Activated T-cell treated with anti-CD3 and anti-CD28 coated beads, Interleukin-2, amount 50 U/mL, for 72 hours (primary cell): ENCODE data around the gene ZNF488. TPM values are rescaled to one million over a fixed set of nuclear protein-coding genes. Genes with fewer than 3 reads are reported as not detected.

ENCODE experiments used
- ATAC-seq, 2 donors: fragments of 150-1000 bp; cut with Tn5 transposase; replicated peaks in 1 of 2; 2 replicates each; pipeline ENCODE4 v1.10.0; 2021; ENCODE audit warnings: moderate library complexity in 2 of 2, mild to moderate bottlenecking in 1 of 2
- DNase-seq, 2 donors: peaks; one replicate each; pipeline ENCODE4 v3.0.0; 2021 to 2022; ENCODE audit warnings: mixed read lengths in 1 of 2
- H3K27ac Mint-ChIP-seq: one replicate; pipeline ENCODE4 v1.8.0; 2022; ENCODE audit warnings: mild to moderate bottlenecking, moderate library complexity, mixed read lengths
- H3K27me3 Mint-ChIP-seq: one replicate; pipeline ENCODE4 v1.8.0; 2022; ENCODE audit warnings: low read depth, mixed read lengths
- H3K36me3 Mint-ChIP-seq, 2 donors: one replicate each; pipeline ENCODE4 v1.8.0; 2022; ENCODE audit warnings: mixed read lengths in 2 of 2, mild to moderate bottlenecking in 1 of 2; ENCODE audit not compliant: insufficient read depth in 2 of 2
- H3K4me1 Mint-ChIP-seq: one replicate; pipeline ENCODE4 v1.8.0; 2022; ENCODE audit warnings: low read depth, mixed read lengths
- H3K4me3 Mint-ChIP-seq, 2 donors: one replicate each; pipeline ENCODE4 v1.8.0; 2022; ENCODE audit warnings: mild to moderate bottlenecking in 2 of 2, mixed read lengths in 2 of 2, moderate library complexity in 2 of 2
- H3K9me3 Mint-ChIP-seq, 2 donors: one replicate each; pipeline ENCODE4 v1.8.0; 2022; ENCODE audit warnings: mixed read lengths in 2 of 2
- total RNA-seq, 2 donors: library from RNA; stranded (reverse); gene quantifications; one replicate each; pipeline ENCODE4 v1.2.3, GENCODE V29; 2022

The ZNF488 gene
- total RNA-seq, 2 donors from 2014 or later = 0.36 to 0.46 TPM

DNA sequence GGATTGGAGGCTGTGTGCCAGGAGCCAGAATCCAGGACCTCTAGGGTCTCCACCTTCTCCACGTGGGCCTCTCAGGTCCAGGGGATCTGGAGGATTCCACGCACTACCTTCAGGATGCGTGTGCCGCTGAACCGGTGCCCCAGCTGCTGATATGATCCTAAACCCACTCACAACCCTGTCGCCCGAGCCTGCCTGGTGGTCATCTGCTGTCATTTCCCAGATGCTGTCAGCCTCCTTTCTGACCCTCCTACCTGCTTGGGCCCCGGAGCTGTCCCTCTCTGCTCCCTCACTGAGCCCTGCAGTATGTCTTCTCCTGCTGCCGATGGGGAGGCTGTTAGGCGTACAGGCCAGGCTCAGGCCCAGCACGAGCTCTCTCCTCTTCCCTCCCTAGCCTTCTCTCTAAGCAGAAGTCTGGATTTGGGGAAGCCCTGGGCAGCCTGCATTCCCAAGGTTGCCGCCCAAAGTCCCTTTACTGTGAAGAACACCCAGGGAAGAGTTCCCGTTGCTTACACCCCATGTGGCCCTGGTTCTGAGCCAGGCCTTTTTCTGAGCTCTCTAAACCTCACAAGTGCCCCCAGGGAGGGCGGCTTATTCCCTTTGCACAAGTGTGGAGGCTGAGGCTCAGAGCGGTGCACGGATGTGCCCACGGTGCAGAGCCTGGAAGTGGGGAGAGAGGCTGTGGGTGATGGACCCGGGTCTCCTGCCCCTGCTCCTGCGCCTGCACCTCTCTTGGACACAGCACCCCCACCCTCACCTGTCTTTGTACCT lies 30.8 kb upstream of the ZNF488 start:
- Mint-ChIP-seq H3K27me3 (no peaks in the 10 kb centered on the region), H3K27ac (no peak overlapping the region), H3K4me3 (no peak overlapping the region), H3K36me3 (no peaks in the 10 kb centered on the region), H3K9me3 (no peaks in the 10 kb centered on the region), H3K4me1 (no peaks in the 10 kb centered on the region)
- ATAC-seq (peak in 1 of 2 donors; percentile 10), DNase-seq (no peak)

DNA sequence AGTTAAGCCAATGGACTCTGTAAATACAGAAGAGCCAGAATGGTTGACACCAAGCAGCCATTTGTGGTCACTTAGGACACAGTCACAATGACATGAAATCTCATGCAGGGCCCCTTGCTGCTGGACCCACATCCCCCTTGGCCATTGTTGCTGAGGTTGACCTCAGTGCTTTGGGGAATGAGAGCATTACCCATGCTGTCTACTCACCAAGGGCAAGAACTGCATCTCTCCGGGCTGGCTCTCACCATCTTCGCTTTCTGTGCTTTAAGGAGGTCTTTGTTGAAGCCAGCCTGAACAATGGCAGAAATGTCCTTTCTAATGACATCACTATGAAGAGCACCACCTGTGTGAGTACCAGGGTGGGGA lies 30.1 kb upstream of the ZNF488 start:
- no peaks in the 10 kb centered on the region for H3K9me3 Mint-ChIP-seq
- no peaks in the 10 kb centered on the region for H3K36me3 Mint-ChIP-seq
- no peak overlapping the region for H3K4me3 Mint-ChIP-seq
- no peak for DNase-seq
- no peak overlapping the region for H3K27ac Mint-ChIP-seq
- H3K4me1 Mint-ChIP-seq = no peaks in the 10 kb centered on the region
- ATAC-seq = no peak
- H3K27me3 Mint-ChIP-seq = no peaks in the 10 kb centered on the region

DNA sequence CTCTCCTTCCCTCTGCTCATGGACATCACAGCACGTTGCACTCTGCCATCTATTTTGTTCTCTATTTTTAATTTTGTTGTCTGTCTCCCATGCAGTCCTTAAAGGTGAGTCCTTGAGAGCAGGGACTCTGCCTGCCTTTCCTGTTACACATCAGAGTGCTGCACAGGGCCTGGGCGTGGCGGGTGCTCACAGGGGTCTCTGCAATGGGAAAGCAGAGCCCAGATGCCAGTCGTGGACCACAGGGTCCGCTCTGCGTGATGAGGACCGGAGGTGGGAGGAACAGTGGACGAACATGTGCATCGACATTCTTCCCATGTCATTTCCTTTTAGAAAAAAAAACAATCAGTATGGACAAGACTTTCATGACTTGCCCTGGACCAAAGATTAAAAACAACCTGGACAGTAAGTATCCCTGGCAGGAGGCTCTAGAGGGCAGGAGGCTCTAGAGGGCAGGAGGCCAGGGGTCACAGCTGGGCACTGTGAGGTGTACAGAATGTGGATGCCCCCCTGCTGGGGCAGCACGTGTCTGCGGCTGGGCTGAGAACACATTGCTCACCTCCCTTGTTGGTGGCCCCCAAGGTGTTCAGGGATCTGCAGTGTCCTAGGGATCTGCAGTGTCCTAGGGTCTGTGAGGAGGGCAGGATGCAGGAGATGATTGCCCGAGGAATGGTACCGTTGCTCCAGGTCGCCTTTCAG lies 29.6 kb upstream of the ZNF488 start:
- Mint-ChIP-seq H3K9me3 (no peaks in the 10 kb centered on the region), H3K36me3 (no peaks in the 10 kb centered on the region), H3K4me1 (no peaks in the 10 kb centered on the region), H3K4me3 (no peak overlapping the region), H3K27ac (no peak overlapping the region), H3K27me3 (no peaks in the 10 kb centered on the region)
- no peak for DNase-seq
- no peak for ATAC-seq

DNA sequence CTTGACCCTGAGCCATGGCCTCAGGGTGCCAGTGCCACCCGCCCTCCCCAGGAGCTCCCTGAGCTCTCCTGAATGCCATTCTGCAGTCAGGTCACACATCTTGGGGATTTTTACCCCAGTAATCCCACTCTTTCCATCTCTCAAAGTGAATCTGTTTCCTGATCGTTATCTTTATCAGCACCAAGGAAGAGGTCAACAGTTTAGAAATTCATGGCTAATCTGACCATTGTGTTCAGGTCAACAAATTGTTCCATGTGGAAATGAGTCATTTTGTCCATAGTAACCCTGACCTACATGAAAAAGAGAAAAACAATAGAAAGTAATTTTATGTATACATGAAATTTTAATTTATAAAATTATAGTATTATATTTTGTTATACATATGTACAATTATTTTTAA lies 28.8 kb upstream of the ZNF488 start:
- DNase-seq (no peak), ATAC-seq (no peak)
- Mint-ChIP-seq H3K4me3 (no peak overlapping the region), H3K9me3 (no peaks in the 10 kb centered on the region), H3K27me3 (no peaks in the 10 kb centered on the region), H3K27ac (no peak overlapping the region), H3K4me1 (no peaks in the 10 kb centered on the region), H3K36me3 (no peaks in the 10 kb centered on the region)

DNA sequence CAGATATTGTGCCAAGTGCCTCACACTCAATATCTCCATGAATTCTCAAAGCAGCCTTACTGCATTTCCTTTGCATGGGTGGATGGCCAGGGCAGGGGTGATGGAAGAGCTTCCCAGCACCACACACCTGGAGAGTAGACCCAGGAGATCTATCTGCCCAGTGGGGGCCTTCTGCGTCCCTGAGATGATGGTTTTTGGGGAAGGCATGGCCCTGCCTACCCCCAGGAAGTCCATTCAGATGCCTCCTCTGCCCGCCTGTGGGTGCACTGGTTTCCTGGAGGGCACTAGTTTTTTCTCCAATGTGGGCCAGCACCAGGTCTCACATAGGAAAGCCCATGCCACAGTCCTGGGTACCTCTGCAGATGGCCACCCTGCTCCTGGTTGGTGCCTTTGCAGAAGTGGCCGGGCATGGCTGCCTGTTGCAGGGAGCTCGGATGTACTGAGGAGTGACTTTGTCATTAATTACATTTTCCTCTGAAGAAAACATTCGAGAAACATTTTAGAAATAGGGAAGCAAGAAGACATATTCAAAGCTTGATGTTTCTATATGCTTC lies 28.2 kb upstream of the ZNF488 start:
- Mint-ChIP-seq H3K27ac (no peak overlapping the region), H3K9me3 (no peaks in the 10 kb centered on the region), H3K27me3 (no peaks in the 10 kb centered on the region), H3K4me3 (no peak overlapping the region), H3K36me3 (no peaks in the 10 kb centered on the region), H3K4me1 (no peaks in the 10 kb centered on the region)
- DNase-seq = no peak
- ATAC-seq = no peak

DNA sequence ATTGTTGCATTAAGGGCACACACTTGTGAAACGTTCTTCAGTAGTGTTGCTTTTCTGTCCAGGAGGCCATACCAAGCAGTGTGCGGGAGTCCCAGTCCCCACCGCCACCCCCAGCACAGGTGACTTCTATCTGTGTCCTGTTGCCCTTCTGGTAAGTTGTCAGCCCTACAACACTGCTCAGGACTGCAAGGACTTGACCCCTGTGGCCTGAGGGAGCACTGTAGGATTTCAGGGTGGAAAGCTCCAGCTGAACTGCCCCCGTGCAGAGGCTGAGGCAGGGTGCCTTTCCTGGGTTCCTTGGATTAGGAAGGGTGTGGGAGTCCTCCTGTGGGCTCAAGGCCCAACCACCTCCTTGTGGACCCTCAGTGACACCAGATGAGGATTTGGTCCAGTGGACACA lies 26.8 kb upstream of the ZNF488 start:
- no peak for DNase-seq
- H3K36me3 Mint-ChIP-seq = no peaks in the 10 kb centered on the region
- H3K27me3 Mint-ChIP-seq = no peaks in the 10 kb centered on the region
- no peak for ATAC-seq
- H3K9me3 Mint-ChIP-seq = no peaks in the 10 kb centered on the region
- no peak overlapping the region for H3K27ac Mint-ChIP-seq
- no peaks in the 10 kb centered on the region for H3K4me1 Mint-ChIP-seq
- no peak overlapping the region for H3K4me3 Mint-ChIP-seq

DNA sequence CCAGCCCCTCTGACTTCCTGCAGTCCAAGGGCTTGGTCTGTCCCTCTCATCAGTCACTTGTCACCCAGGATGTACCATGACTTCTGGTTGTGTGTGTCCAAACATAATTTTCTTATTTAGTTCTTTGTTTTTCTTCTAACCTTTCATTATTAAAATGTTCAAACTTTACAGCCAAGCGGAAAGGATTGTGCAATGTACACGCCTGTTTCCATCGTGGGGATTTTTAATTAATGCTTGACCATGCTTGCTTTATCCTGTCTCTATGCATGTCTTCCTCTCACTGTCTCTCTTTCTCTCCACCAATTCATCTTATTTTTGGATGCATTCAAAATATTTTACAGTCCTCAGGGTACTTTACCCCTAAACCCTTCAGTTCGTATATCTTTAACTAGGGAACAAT lies 26.2 kb upstream of the ZNF488 start:
- Mint-ChIP-seq H3K9me3 (no peaks in the 10 kb centered on the region), H3K4me1 (no peaks in the 10 kb centered on the region), H3K27me3 (no peaks in the 10 kb centered on the region), H3K27ac (no peak overlapping the region), H3K36me3 (no peaks in the 10 kb centered on the region), H3K4me3 (no peak overlapping the region)
- ATAC-seq (no peak), DNase-seq (no peak)

DNA sequence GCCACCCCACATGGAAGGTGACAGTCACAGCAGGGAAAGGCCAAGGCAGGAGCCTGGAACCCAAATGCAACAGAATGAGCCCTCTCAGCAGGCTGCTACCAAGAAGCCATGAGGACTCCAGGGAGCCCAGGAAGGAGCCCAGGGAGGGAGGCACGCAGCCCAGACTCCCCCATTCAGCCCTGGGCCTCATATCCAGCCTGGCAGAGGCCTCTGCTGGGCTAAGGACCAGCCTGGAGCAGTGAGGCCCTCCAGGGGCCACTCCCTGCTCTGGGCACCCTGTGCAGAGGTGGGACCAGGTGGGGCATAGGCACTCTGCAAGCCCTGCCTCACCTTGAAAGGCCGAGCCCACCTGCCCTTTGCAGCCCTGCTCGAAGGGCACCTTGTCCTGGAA lies 25.8 kb upstream of the ZNF488 start:
- ATAC-seq = no peak
- no peaks in the 10 kb centered on the region for H3K36me3 Mint-ChIP-seq

DNA sequence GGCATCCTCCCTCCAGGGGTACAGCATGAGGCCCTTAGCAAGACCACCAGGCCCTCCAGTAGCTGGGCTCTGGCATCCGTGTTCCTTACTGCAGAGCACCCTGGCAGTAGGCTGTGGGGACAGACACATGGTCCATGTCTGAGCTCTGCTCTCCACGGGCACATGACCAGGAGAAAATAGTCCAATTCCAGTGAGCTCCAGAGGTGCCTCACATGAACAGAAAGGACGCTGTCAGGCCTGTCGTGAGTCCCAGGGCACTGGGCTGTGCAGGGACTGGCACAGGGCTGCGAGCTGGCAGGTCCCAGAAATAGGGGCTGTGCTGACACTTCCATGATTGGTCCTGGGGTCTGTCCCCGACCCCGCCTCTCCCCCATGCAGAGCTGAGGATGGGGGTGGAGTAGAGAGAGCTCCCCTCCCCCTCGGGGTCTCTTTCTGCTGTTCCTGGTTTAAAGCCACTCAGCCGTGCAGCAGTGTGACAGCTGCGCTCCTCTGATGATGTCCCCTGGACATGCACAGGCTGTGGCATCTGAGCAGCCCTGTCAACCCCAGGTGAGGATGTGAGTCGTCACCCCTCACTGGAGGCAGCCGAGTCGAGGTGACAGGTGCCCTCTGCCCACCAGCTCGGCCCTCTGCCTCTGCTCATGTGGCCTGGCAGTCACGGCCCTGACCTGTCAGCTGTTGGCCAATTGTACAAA lies 25.2 kb upstream of the ZNF488 start:
- H3K36me3 Mint-ChIP-seq = no peaks in the 10 kb centered on the region
- H3K9me3 Mint-ChIP-seq = no peaks in the 10 kb centered on the region
- H3K27me3 Mint-ChIP-seq = no peaks in the 10 kb centered on the region
- no peak overlapping the region for H3K27ac Mint-ChIP-seq
- no peaks in the 10 kb centered on the region for H3K4me1 Mint-ChIP-seq
- DNase-seq = no peak
- no peak overlapping the region for H3K4me3 Mint-ChIP-seq
- ATAC-seq = no peak

More for the DNA sequence above, 25.8 kb upstream of the ZNF488 start:
- no peaks in the 10 kb centered on the region for H3K27me3 Mint-ChIP-seq
- H3K27ac Mint-ChIP-seq = no peak overlapping the region
- H3K9me3 Mint-ChIP-seq = no peaks in the 10 kb centered on the region
- DNase-seq = no peak
- H3K4me1 Mint-ChIP-seq = no peaks in the 10 kb centered on the region
- no peak overlapping the region for H3K4me3 Mint-ChIP-seq

DNA sequence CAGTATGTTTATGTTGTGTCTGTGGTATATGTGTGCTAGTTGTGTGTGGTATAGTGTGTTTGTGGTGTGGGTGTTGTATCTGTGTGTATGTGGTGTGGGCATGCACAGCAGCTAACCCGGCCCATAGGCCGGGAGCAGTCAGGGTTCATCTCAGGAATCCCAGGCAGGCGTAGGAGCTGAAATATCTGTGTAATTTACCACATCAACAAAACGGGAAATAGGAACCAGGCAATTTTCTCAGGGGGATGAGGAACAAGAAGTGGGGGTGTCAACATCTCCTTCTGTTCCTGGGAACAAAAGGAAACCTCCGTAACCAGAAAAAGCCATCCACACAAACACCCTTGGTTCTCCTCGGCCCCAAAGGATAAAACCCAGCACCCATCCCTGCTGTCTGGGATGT lies 24.5 kb upstream of the ZNF488 start:
- DNase-seq = no peak
- no peaks in the 10 kb centered on the region for H3K27me3 Mint-ChIP-seq
- no peaks in the 10 kb centered on the region for H3K36me3 Mint-ChIP-seq
- ATAC-seq = no peak
- no peaks in the 10 kb centered on the region for H3K4me1 Mint-ChIP-seq
- no peak overlapping the region for H3K27ac Mint-ChIP-seq
- H3K4me3 Mint-ChIP-seq = no peak overlapping the region
- no peaks in the 10 kb centered on the region for H3K9me3 Mint-ChIP-seq

DNA sequence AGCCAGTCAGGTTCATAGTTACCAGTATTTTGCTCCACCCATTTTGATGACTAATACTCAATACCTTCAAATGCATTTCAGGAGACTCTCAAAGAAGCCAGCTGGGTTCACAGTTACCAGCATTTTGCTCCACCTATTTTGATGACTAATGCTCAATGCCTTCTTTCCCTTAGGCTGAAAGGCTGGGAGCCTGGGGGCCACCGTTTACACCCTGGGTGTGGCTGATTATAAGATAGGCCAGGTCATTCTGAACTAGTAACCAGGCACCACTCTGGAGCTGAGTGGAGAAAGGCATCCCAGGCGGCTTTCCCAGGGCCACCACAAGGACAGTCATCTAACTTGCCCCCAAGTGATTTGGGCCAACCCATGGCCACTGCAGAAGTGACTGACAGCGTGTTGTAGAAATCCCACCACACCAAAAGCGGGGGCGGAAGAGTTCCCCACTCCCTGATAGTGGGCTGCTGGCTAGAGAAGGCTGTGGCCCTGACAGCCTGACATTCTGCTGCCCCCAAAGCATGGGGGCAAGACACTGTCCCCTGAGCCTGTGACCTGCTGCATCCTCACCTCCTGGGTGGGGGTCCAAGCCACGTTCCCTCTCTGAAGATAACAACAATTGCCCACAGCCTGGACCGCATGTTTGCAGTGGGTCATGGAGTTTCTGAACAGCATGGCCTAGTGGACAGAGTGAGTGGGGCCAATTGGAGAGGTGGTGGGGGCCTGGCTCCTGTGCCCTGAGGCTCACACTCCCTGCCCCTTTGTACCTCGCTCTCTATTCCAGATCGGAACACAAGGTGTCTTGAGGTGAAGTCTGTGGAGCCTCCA lies 23.0 kb upstream of the ZNF488 start:
- ATAC-seq (no peak), DNase-seq (no peak)
- no peak overlapping the region for H3K27ac Mint-ChIP-seq
- H3K36me3 Mint-ChIP-seq = no peaks in the 10 kb centered on the region
- no peaks in the 10 kb centered on the region for H3K4me1 Mint-ChIP-seq
- H3K27me3 Mint-ChIP-seq = peaks cover 9% of the 10 kb centered on the region
- no peak overlapping the region for H3K4me3 Mint-ChIP-seq
- no peaks in the 10 kb centered on the region for H3K9me3 Mint-ChIP-seq

DNA sequence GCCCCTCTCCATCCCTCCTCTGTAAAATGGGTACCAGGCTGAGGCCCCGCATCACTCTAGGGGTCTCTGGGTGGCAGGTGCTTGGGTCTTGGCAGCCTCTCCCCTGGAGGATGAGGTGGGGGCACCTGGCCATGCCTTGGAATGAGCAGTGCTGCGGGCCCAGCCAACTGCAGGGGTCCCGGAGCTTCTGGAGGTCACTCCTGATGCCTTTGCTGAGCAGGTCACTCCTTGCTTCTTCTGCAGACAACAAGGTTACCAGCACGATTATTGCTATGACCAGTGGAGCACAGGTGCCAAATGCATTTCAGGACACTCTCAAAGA lies 22.4 kb upstream of the ZNF488 start:
- no peaks in the 10 kb centered on the region for H3K4me1 Mint-ChIP-seq
- no peak for ATAC-seq
- H3K9me3 Mint-ChIP-seq = no peaks in the 10 kb centered on the region
- no peak overlapping the region for H3K27ac Mint-ChIP-seq
- H3K27me3 Mint-ChIP-seq = peaks cover 9% of the 10 kb centered on the region
- DNase-seq = no peak
- no peak overlapping the region for H3K4me3 Mint-ChIP-seq
- no peaks in the 10 kb centered on the region for H3K36me3 Mint-ChIP-seq
